Endothelial cell (in vitro differentiated cells): ENCODE data around the gene GRM5. TPM values are rescaled to one million over a fixed set of nuclear protein-coding genes. Genes with fewer than 3 reads are reported as not detected.
"Not testable (repeated sequence)": the region's sequence is repeated elsewhere in the genome, so short reads cannot be mapped to it uniquely, and the experiment has no call there.

Experiments used
- DNase-seq: peaks from one replicate; pipeline ENCODE4 v3.0.0; 2021; ENCODE audit warnings: low spot score
- H3K27ac Mint-ChIP-seq: one replicate; pipeline ENCODE4 v1.8.0; 2021; ENCODE audit warnings: mixed read lengths, inconsistent platforms; ENCODE audit not compliant: unreplicated experiment
- H3K27me3 Mint-ChIP-seq: one replicate; pipeline ENCODE4 v1.8.0; 2021; ENCODE audit warnings: mild to moderate bottlenecking, moderate library complexity, mixed read lengths, inconsistent platforms; ENCODE audit not compliant: unreplicated experiment
- H3K36me3 Mint-ChIP-seq: one replicate; pipeline ENCODE4 v1.8.0; 2021; ENCODE audit warnings: mild to moderate bottlenecking, low read depth, mixed read lengths, inconsistent platforms; ENCODE audit not compliant: unreplicated experiment
- H3K4me1 Mint-ChIP-seq: one replicate; pipeline ENCODE4 v1.8.0; 2021; ENCODE audit warnings: mild to moderate bottlenecking, mixed read lengths, inconsistent platforms; ENCODE audit not compliant: unreplicated experiment
- H3K4me3 Mint-ChIP-seq: one replicate; pipeline ENCODE4 v1.8.0; 2021; ENCODE audit warnings: mild to moderate bottlenecking, mixed read lengths, inconsistent platforms; ENCODE audit not compliant: unreplicated experiment
- H3K9me3 Mint-ChIP-seq: one replicate; pipeline ENCODE4 v1.8.0; 2021; ENCODE audit warnings: mixed read lengths, inconsistent platforms; ENCODE audit not compliant: unreplicated experiment
- total RNA-seq: library from RNA; stranded (reverse); fragmentation: NEBNext Ultra II Directional; extraction: Animal tissue kit (Norgen Biotek cat#: 25700); gene quantifications from one replicate; pipeline ENCODE4 v1.2.1, GENCODE V29; 2021; ENCODE audit not compliant: unreplicated experiment
- TF ChIP-seq, protein P1 (sequence below): fragments of 200-600 bp; sonication (generic); IDR thresholded peaks from one replicate; pipeline ENCODE4 v1.5.0; 2021; ENCODE audit warnings: antibody characterized with exemption; ENCODE audit not compliant: unreplicated experiment

The GRM5 gene
- total RNA-seq, 1 donor from 2014 or later, result 0.28 TPM

DNA sequence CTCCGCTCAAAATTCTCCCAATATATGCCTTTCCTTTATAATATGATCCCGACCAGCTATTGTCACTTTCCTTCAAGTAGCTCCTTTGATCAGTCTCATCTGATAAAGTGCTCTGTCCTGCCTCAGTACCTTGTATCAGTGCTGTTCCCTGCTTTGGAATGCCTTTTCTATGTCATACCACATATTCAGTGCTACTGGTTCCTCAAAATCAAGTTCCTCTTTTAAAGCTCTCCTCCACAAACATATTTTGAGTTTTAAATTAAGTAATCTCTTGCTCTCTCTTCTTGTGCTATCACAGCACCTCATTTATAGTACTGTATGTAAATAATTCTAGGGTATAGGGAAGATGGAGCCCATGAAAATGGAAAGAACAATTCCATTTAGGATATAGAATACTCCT, 591.1 kb downstream of the GRM5 start:
- no peak for DNase-seq
- H3K27me3 Mint-ChIP-seq, result no peaks in the 10 kb centered on the region
- H3K4me3 Mint-ChIP-seq, result no peak overlapping the region
- no peaks in the 10 kb centered on the region for H3K9me3 Mint-ChIP-seq
- H3K4me1 Mint-ChIP-seq, result no peaks in the 10 kb centered on the region
- TF ChIP-seq, protein P1, sequence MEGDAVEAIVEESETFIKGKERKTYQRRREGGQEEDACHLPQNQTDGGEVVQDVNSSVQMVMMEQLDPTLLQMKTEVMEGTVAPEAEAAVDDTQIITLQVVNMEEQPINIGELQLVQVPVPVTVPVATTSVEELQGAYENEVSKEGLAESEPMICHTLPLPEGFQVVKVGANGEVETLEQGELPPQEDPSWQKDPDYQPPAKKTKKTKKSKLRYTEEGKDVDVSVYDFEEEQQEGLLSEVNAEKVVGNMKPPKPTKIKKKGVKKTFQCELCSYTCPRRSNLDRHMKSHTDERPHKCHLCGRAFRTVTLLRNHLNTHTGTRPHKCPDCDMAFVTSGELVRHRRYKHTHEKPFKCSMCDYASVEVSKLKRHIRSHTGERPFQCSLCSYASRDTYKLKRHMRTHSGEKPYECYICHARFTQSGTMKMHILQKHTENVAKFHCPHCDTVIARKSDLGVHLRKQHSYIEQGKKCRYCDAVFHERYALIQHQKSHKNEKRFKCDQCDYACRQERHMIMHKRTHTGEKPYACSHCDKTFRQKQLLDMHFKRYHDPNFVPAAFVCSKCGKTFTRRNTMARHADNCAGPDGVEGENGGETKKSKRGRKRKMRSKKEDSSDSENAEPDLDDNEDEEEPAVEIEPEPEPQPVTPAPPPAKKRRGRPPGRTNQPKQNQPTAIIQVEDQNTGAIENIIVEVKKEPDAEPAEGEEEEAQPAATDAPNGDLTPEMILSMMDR, result no peak
- no peak overlapping the region for H3K27ac Mint-ChIP-seq
- no peaks in the 10 kb centered on the region for H3K36me3 Mint-ChIP-seq

DNA sequence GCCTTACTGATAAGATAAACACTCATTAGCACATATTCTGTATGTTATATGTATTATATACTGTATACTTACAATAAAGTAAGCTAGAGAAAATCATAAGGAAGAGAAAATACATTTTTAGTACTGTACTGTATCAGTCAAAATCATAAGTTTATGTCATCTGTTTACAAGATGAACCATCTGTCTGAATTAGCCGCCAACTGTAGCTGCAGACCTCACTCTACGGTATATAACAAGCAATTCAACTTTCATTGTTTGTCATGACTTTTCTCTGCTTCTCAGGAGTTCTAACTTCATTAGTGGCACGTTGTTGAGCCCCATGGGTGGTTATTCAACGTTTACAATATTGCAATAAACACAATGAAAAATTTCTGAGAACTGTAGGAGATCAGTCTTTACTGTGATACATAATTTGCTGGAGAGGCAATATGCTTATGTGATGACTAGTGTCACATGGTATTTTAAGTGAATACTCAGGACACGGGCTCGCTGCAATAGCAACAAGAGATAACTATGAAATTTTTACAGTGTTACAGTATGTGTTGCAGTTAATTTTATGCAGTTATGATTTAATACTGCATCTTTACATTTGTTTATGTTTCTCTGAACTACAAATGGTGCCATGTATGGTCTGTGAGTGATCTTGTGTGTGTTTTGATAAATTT, 596.1 kb downstream of the GRM5 start:
- Mint-ChIP-seq H3K4me1 (no peaks in the 10 kb centered on the region), H3K27ac (no peak overlapping the region), H3K27me3 (no peaks in the 10 kb centered on the region), H3K4me3 (no peak overlapping the region), H3K9me3 (no peaks in the 10 kb centered on the region), H3K36me3 (no peaks in the 10 kb centered on the region)
- DNase-seq, result no peak
- TF ChIP-seq, protein P1, result no peak

DNA sequence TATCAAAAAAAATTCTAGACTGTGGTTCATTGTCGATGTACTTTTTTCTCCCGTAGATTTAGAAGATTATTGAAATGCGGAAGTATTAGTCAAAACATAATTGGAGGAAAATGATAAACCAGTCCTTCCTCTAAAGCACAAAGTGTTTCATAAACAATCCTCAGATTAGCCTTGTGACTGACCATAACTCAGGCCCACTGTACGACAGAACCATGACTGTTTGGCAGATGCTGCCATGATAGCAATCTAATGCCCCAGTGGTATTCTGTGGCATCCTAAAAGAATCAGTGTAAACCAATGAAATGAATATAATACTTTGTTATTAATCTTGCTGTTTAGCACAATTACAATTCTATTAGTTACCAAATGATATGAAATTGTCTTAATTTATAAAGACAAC, 601.3 kb downstream of the GRM5 start:
- H3K9me3 Mint-ChIP-seq, result no peaks in the 10 kb centered on the region

DNA sequence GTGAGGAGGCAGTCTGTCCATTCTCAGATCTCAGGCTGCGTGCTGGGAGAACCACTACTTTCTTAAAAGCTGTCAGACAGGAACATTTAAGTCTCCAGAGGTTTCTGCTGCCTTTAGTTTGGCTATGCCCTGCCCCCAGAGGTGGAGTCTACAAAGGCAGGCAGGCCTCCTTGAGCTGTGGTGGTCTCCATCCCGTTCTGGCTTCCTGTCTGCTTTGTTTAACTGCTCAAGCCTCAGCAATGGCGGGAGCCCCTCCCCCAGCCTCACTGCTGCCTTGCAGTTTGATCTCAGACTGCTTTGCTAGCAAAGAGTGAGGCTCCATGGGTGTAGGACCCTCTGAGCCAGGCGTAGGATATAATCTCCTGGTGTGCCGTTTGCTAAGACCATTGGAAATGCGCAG, 602.5 kb downstream of the GRM5 start:
- not testable (repeated sequence) for H3K4me1 Mint-ChIP-seq, H3K27me3 Mint-ChIP-seq, H3K9me3 Mint-ChIP-seq, H3K27ac Mint-ChIP-seq, H3K4me3 Mint-ChIP-seq, DNase-seq, H3K36me3 Mint-ChIP-seq

More for the DNA sequence above, 601.3 kb downstream of the GRM5 start:
- H3K27ac Mint-ChIP-seq, result no peak overlapping the region
- TF ChIP-seq, protein P1, result no peak
- H3K4me1 Mint-ChIP-seq, result no peaks in the 10 kb centered on the region
- no peak for DNase-seq
- H3K36me3 Mint-ChIP-seq, result no peaks in the 10 kb centered on the region
- H3K27me3 Mint-ChIP-seq, result no peaks in the 10 kb centered on the region
- no peak overlapping the region for H3K4me3 Mint-ChIP-seq

DNA sequence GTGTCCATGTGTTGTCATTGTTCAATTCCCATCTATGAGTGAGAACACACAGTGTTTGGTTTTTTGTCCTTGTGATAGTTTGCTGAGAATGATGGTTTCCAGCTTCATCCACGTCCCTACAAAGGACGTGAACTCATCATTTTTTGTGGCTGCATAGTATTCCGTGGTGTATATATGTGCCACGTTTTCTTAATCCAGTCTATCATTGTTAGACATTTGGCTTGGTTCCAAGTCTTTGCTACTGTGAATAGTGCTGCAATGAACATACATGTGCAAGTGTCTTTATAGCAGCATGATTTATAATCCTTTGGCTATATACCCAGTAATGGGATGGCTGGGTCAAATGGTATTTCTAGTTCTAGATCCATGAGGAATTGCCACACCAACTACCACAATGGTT, 607.7 kb downstream of the GRM5 start:
- H3K4me3 Mint-ChIP-seq, H3K27ac Mint-ChIP-seq, H3K27me3 Mint-ChIP-seq, H3K36me3 Mint-ChIP-seq, DNase-seq, H3K4me1 Mint-ChIP-seq, H3K9me3 Mint-ChIP-seq: not testable (repeated sequence)

DNA sequence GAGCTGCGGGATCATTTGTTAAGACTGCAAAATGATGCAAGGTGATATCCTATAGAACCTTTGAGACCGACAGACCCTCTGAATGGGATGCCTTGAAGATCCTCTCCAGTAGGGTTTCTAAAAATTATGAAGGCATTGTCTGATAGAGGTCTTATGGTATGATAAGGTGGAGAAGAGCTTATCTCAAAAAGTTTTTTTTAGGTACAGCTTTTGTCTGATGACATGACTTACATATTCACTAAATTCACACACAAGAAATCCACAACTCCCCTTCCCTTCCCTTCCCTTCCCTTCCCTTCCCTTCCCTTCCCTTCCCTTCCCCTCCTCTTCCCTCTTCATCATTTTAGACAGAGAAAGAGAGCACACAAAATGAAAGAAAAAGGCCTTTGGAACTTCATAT, 609.8 kb downstream of the GRM5 start:
- Mint-ChIP-seq H3K36me3 (no peaks in the 10 kb centered on the region), H3K27ac (no peak overlapping the region), H3K27me3 (no peaks in the 10 kb centered on the region), H3K4me3 (no peak overlapping the region), H3K4me1 (no peaks in the 10 kb centered on the region), H3K9me3 (no peaks in the 10 kb centered on the region)
- DNase-seq, result no peak
- TF ChIP-seq, protein P1, result no peak
